ENCODE results near the gene POLA1.

DNA sequence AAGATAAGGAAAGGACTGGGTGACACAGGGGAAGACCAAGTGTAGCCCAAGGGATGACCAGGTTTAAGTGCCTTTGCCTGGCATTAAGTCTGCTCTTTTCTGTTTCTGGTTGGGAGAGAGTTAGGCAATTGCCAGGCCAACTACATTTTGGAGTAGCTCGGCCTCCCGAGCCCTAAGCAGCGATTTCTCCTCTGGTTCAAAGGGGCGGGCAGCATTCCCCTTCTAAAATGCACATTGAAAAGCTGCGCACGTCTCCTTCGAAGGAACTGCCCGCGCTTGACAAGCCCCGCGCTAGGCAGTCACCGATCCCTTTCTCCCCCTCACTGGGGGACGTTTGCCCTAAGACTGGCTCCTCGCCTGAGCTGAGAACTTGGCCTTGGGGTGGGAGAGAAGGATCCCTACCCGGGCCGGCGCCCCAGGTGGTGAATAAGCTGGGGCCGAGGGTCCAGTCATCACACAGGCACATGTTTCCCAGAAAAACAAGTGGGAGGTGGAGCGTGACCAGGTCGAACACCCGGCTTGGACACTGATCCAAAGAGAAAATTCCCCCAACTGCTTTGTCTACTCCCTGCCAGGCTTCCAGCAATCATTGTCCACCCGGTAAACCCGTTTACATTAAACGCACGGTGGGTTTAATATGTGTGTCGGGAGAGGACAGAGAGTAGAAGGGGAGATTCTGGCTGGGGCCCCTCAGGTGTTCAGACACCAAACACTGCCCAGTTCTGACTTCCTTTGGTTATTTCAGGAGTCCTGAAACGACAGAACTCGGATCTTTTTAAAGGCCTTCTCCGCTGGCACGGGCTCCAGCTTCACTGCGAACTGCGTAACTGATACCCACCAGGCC lies 318.1 kb downstream of the POLA1 start:
- TF ChIP-seq POLR2A (IDR thresholded peaks at IDR 0.05; ENCODE audit: low read depth, low read length) (no peak), MXI1 (IDR thresholded peaks at IDR 0.05; ENCODE audit: borderline replicate concordance, low read depth, low read length) (no peak), RAD21 (IDR thresholded peaks at IDR 0.05; ENCODE audit: low read length) (no peak), SMC3 (IDR thresholded peaks at IDR 0.05; ENCODE audit: low read depth, low read length) (no peak)

All from IMR-90 (cell line).